ENCODE results near the gene VEGFA. TPM values are rescaled to one million over a fixed set of nuclear protein-coding genes. Genes with fewer than 3 reads are reported as not detected.

VEGFA gene
- total and polyA plus RNA-seq, 2 of the 8 experiments (the other 6 are each of a cell fraction or from before 2014, with no cell fraction given), result 42.2 to 58.5 TPM

- no peak for TF ChIP-seq HDAC2 (IDR thresholded peaks at IDR 0.05; ENCODE audit: borderline replicate concordance in 1 of 2, low read depth in 2 of 2, low read length in 2 of 2)
These were observed 34.7 kb downstream of the VEGFA start (continued) for GRCh38 chr6:43804550-43805223.
